ENCODE results near the gene ARL6IP4. TPM values are rescaled to one million over a fixed set of nuclear protein-coding genes. Genes with fewer than 3 reads are reported as not detected.

The ARL6IP4 gene
- total RNA-seq, 4 donors from 2014 or later = 129 to 188 (median 167) TPM

DNA sequence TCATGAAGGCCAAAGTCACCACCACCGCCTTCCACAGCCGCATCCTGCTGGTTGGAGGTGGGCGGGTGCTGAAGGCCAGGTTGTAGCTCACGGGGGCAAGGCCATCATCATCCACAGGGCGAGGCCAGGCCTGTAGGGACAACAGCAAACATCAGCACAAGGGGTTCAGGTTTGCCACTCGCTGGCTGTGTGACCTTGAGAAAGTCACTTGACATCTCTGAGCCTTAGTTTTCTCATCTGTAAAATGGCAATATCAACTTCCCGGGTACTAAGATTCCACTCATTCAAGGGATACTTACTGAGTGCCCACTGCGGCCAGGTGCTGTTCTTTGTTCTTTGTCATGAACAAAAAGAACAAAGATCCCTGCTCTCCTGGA lies 20.3 kb upstream of the ARL6IP4 start:
- no peak overlapping the region for H3K4me3 ChIP-seq (ENCODE audit: low read depth, poor library complexity, severe bottlenecking)
- intact Hi-C loops (cut with DNase I; ENCODE audit: low total_unique reads) = no loop called here
- DNase-seq (ENCODE audit: low spot score in 2 of 2) = no peak
- no peak for TF ChIP-seq POLR2A (IDR thresholded peaks at IDR 0.05)
- TF ChIP-seq, protein P1, sequence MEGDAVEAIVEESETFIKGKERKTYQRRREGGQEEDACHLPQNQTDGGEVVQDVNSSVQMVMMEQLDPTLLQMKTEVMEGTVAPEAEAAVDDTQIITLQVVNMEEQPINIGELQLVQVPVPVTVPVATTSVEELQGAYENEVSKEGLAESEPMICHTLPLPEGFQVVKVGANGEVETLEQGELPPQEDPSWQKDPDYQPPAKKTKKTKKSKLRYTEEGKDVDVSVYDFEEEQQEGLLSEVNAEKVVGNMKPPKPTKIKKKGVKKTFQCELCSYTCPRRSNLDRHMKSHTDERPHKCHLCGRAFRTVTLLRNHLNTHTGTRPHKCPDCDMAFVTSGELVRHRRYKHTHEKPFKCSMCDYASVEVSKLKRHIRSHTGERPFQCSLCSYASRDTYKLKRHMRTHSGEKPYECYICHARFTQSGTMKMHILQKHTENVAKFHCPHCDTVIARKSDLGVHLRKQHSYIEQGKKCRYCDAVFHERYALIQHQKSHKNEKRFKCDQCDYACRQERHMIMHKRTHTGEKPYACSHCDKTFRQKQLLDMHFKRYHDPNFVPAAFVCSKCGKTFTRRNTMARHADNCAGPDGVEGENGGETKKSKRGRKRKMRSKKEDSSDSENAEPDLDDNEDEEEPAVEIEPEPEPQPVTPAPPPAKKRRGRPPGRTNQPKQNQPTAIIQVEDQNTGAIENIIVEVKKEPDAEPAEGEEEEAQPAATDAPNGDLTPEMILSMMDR (IDR thresholded peaks at IDR 0.05) = no peak
- WGBS, 2 donors = 91 to 98% methylated on average over 7 to 8 of the region's 8 CpGs

DNA sequence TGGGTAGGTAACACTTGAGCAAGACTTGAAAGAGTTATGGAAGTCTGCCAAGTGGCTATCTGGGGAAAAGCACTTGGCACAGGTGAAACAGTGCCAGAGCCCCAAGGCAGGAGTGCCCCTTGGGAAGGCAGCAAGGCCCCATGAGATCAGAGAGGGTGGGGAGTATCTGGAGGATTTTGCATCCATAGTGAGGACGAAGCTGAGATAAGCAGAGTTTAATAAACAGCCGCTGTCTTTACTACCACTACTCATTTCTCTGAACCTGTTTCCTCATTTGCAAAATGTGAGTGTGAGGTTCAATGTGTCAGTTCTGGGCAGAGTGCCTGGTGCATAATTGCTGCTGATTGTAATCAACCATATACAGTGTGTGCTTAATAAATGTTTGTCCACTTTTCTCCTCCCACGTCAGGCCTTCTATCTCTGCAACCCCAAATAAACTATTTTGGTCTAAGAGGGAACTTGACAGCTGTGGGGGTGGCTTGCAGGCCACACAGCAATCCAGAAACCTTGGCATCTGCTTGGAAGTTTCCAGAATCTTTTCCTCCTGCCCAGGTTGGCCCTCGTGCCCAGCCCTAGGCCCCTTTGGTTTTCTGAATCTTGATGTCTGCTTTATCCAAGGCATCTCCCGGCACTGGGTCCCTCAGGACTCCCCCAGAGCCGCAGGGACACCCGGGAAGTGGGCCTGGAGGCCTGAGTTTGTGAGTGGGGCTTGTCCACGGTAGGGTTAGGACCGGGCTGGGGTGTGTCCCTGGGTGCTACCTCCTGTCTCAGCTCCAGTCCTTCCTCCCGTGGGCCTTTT lies 18.8 kb upstream of the ARL6IP4 start:
- WGBS, 2 donors = 74 to 81% methylated on average over 9 to 10 of the region's 10 CpGs
- intact Hi-C loops (cut with DNase I; ENCODE audit: low total_unique reads) = no loop called here
- DNase-seq (ENCODE audit: low spot score in 2 of 2) = no peak
- TF ChIP-seq, protein P1 (IDR thresholded peaks at IDR 0.05) = no peak
- no peak for TF ChIP-seq POLR2A (IDR thresholded peaks at IDR 0.05)
- H3K4me3 ChIP-seq (ENCODE audit: low read depth, poor library complexity, severe bottlenecking) = no peak overlapping the region

DNA sequence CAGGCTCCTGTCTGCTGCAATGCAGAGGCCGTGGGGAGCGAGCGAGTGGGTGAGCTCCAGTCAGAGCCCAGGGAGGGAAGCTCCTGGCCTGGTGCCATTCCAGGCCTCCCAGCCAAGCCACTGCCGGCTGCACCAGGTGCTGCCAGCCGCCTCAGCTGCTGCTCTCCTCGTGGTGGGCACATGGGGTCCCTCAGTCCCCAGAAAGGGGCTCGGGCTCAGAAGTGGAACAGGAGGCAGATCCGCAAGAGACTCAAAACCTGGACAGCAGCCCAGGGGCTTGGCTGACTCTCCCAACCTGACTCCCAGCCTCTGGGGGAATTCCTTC lies 16.6 kb upstream of the ARL6IP4 start:
- intact Hi-C loops (cut with DNase I; ENCODE audit: low total_unique reads) = no loop called here
- H3K4me3 ChIP-seq (ENCODE audit: low read depth, poor library complexity, severe bottlenecking) = no peak overlapping the region
- WGBS, 2 donors = 51 to 64% methylated on average over 4 to 8 of the region's 8 CpGs
- no peak for DNase-seq (ENCODE audit: low spot score in 2 of 2)
- TF ChIP-seq POLR2A (IDR thresholded peaks at IDR 0.05) = no peak
- TF ChIP-seq, protein P1 (IDR thresholded peaks at IDR 0.05) = no peak

DNA sequence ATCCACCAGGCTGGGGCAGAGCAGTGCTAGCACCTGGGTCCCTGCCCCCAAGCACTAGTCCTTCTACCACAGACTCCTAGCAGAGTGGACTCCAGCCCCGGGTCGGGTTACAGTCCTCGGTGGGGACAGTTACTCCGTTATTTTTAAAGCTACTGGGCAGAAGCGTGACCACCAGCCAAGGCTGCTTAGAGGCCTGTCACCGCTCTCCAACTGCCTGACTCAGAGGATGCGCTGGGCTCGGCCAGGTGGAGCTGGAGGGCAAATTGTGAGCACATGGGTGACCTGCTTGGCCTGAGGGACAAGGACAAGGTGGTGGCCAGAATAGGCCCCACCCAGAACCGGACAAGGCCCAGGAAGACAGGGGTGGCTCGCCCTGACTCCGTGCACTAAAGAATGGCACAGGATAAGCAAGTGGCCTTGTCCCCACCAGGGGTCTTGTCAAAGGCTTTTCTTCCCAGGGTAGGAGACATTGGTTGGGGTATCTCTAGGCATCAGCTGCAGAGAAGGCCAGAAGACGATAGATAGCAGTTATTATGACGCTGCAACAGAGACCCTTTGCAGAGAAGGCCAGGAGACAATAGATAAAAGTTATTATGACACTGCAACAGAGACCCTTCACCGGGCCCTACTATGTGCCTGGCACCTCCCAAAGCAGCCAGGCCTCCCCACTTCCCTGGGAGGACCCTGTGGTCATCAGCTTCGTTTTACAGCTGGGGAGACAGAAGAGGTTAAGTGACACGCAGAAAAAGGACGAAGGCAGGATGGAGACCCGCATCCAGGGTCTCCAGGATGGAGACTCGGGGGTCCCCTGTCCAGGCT lies 15.8 kb upstream of the ARL6IP4 start:
- TF ChIP-seq, protein P1 (IDR thresholded peaks at IDR 0.05) = no peak
- TF ChIP-seq POLR2A (IDR thresholded peaks at IDR 0.05) = no peak

DNA sequence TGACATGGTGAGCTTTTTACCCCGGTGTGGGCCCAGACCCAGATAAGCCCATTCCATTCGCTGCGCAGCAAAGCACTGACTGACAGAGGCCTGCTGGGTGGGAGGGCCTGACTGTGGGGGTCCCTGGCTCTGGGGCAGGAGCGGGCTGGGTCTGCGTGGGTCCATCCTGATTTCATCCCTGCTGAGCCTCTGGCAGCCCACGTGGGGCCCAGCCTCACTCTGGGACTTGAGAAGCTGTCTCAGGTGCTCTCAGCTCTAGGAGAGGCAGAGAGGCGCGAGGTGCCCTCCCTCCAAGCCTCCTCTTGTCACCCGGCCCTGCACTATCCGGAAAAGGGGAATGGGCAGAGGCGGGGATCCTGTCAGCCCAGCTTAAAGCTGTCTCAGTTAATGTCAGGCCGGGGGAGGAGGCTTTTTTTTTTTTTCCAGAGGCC lies 15.1 kb upstream of the ARL6IP4 start:
- intact Hi-C loops (cut with DNase I; ENCODE audit: low total_unique reads) = no loop called here
- no peak for DNase-seq (ENCODE audit: low spot score in 2 of 2)

More for the DNA sequence above, 15.8 kb upstream of the ARL6IP4 start:
- H3K4me3 ChIP-seq (ENCODE audit: low read depth, poor library complexity, severe bottlenecking) = no peak overlapping the region
- no peak for DNase-seq (ENCODE audit: low spot score in 2 of 2)
- intact Hi-C loops (cut with DNase I; ENCODE audit: low total_unique reads) = no loop called here
- 84 to 90% methylated on average over 19 of the region's 19 CpGs for WGBS, 2 donors

More for the DNA sequence above, 15.1 kb upstream of the ARL6IP4 start:
- TF ChIP-seq POLR2A (IDR thresholded peaks at IDR 0.05) = no peak
- TF ChIP-seq, protein P1 (IDR thresholded peaks at IDR 0.05) = no peak
- 60 to 61% methylated on average over 11 to 12 of the region's 12 CpGs for WGBS, 2 donors
- no peak overlapping the region for H3K4me3 ChIP-seq (ENCODE audit: low read depth, poor library complexity, severe bottlenecking)

Measured in lower leg skin (tissue), 4 donors.